NCI-H748 (cell line): ENCODE results near the gene OR13D1.
"Not testable (repeated sequence)": the region's sequence is repeated elsewhere in the genome, so short reads cannot be mapped to it uniquely, and the experiment has no call there.

Source experiments
- DNase-seq: peaks from one replicate; lab custom pipeline; 2025; ENCODE audit not compliant: unreplicated experiment; lab: John Stamatoyannopoulos, UW

OR13D1 gene

GRCh38 chr9:104694218-104694617 is at the start of gene OR13D1:
TSS of gene OR13D1 (plus strand) at chr9:104694518. CDS start at chr9:104694518, 0 bp downstream.
- no peak for DNase-seq

GRCh38 chr9:104658496-104659195 is 35.7 kb upstream of the OR13D1 start:
- DNase-seq = no peak

DNA sequence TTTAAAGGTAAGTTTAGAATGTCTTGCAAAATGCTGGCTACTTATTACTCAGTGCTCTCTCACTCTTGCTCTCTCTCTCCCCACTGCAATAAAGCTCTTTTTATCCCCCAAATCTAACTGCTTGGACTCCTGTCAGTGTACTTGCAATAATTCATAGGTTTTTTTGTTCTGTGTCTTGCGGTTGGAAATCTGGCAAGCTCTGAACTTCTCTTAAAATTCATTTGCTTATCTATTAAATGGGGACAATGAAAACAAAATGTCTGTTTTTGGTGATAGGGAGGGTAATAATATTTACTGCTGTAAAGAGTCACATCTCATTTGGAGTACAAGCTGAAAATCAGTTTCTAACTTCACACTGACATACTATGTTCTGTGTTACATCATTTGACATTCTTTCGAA is 18.7 kb upstream of the OR13D1 start:
- DNase-seq = no peak

GRCh38 chr9:104682642-104683041 is 11.7 kb upstream of the OR13D1 start:
- peak; percentile 67 for DNase-seq

GRCh38 chr9:104686081-104686480 is 8.2 kb upstream of the OR13D1 start:
- DNase-seq = no peak

DNA sequence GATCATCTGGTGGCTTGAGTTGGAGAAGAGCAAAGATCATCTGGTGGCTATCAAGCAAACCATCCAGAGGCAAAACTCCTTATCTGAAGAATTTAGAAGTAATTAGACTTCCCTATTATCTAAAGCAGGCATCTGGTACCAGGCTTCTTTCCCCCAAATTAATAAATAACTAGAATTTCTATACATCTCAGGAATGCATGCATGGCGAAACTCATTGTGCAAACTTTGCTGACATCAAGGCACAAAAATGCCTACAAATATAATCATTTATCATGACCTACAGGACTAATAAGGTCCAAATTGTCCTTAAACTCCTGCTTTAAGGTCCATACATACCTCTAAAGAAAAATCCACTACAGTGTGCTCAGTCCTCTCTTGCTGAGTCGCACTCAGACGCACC is 6.0 kb downstream of the OR13D1 start:
- no peak for DNase-seq

GRCh38 chr9:104708737-104709136 is 14.4 kb downstream of the OR13D1 start:
- DNase-seq = not testable (repeated sequence)

DNA sequence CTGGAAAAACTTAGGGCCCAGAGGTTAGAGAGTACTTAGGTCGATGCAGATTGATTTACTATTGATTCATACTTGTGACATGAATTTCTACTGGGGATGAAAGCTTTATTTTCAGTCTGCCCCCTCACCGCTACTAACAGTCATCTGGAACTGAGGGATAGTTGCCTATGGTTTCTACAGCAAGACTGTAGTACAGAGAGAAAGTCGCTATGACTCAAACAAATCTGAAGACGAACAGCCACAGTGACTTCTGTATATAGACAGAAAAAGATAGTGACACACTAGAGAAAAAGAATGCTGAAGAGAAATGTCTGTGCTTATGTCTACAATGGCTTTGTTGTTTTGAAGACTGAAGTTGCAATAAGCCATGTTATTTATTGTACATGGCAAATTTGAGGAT is 17.3 kb downstream of the OR13D1 start:
- no peak for DNase-seq

DNA sequence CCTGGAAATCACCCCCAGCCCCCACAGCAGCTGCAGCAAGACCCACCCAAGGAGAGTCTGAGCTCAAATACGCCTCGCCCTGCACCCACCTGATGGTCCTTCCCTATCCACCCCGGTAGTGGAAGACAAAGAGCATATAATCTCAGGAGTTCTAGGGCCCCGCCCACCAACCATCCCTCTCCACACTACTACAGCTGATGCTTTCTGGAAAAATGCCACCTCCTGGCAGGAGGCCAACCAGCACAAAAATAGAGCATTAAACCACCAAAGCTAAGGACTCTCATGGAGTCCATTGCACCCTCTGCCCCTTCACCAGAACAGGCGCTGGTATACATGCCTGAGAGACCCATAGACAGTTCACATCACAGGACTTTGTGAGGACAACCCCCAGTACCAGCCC is 30.7 kb downstream of the OR13D1 start:
- DNase-seq = peak; percentile 58

- DNase-seq = no peak
These were observed 44.1 kb downstream of the OR13D1 start for GRCh38 chr9:104738452-104738851.

DNA sequence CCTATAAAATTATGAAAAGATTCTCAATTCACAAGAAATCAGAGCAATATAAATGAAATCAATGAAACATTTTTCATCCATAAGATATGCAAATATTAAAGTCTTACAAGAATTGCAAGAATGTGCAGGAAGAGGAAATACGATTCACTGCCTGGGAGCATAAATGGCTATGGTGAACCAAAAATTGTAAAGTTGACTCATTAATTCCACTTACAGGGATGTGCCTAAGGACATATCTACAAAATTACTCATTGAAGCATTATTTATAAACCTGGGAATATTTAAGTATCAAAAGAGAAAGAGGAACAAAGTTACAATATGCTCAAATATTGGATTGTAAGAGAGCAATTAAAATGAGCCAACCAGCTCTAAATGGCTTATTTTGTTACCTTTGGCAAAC is 46.3 kb downstream of the OR13D1 start:
- no peak for DNase-seq

DNA sequence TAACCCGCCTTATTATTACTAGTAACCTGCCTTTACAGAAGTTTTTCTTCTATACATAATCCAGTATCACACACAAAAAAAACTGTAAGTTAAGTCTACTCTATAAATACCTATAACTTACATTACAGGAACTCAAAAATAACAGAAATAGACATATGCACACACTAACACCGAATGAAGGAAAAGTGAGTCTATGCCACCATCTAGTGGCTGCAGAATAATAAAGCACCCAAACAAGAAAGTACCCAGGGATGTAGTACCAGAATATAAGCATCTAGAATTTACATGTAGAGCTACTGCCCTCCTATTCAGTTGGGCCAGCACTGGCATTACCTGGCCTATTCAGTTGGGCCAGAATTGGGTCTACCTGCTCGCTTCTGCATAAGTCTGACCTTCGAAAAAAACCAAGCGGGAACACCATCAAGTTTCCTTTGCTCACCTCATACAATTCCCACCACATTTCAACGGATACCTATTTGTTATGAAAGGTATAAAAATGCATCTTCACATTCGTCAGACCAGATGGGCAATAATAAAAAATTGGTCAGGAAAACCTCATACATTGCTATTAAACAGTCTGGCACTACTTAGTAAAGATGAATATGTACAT is 49.2 kb downstream of the OR13D1 start:
- peak; percentile 65 for DNase-seq
